BE2C (cell line): ENCODE measurements around the gene PATJ.
"Not testable (repeated sequence)": the region's sequence is repeated elsewhere in the genome, so short reads cannot be mapped to it uniquely, and the experiment has no call there.

ENCODE experiments used
- DNase-seq: peaks from one replicate; pipeline ENCODE4 v3.0.0-alpha.2; 2020
- H3K27me3 ChIP-seq: fragments of 250-450 bp; sonication (Bioruptor Pico); 2 replicates; pipeline ENCODE4 v1.5.1; 2020; ENCODE audit warnings: mild to moderate bottlenecking
- H3K36me3 ChIP-seq: fragments of 250-450 bp; sonication (Bioruptor Pico); 2 replicates; pipeline ENCODE4 v1.5.1; 2020; ENCODE audit warnings: mild to moderate bottlenecking
- H3K4me1 ChIP-seq: fragments of 250-450 bp; sonication (Bioruptor Pico); 2 replicates; pipeline ENCODE4 v1.5.1; 2020
- H3K4me3 ChIP-seq: 2 replicates; pipeline ENCODE4 v1.5.1; 2011; ENCODE audit warnings: low read depth, low read length
- H3K9me3 ChIP-seq: fragments of 250-450 bp; sonication (Bioruptor Pico); 2 replicates; pipeline ENCODE4 v1.5.1; 2020
- TF ChIP-seq, protein P1 (sequence below): IDR thresholded peaks from 2 replicates; pipeline ENCODE4 v1.5.1; 2012; ENCODE audit warnings: mild to moderate bottlenecking, low read depth, low read length

The PATJ gene

DNA sequence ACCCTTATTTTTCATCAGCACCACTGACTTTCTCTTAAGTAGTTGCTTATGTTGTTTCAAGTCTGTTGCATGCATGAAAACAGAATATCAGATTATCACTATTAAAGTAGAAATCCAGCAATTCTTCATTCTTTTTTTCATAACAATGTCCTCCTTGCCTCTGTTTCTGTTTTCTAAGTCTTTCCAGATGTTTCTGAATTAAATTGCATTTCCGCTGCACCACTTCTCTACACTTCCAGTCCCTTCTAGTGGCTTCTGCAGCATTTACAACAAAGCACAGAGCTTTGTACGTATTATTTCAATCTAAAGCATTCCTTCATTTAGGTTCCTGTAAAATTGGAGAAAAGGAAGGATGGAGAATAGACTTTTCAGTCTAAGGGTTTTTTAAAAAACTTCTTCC is 42.4 kb downstream of the PATJ start:
- Histone ChIP-seq H3K27me3 (no peaks in the 10 kb centered on the region), H3K4me1 (no peaks in the 10 kb centered on the region), H3K9me3 (no peaks in the 10 kb centered on the region), H3K36me3 (no peaks in the 10 kb centered on the region), H3K4me3 (no peak overlapping the region)
- TF ChIP-seq, protein P1, sequence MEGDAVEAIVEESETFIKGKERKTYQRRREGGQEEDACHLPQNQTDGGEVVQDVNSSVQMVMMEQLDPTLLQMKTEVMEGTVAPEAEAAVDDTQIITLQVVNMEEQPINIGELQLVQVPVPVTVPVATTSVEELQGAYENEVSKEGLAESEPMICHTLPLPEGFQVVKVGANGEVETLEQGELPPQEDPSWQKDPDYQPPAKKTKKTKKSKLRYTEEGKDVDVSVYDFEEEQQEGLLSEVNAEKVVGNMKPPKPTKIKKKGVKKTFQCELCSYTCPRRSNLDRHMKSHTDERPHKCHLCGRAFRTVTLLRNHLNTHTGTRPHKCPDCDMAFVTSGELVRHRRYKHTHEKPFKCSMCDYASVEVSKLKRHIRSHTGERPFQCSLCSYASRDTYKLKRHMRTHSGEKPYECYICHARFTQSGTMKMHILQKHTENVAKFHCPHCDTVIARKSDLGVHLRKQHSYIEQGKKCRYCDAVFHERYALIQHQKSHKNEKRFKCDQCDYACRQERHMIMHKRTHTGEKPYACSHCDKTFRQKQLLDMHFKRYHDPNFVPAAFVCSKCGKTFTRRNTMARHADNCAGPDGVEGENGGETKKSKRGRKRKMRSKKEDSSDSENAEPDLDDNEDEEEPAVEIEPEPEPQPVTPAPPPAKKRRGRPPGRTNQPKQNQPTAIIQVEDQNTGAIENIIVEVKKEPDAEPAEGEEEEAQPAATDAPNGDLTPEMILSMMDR = no peak
- no peak for DNase-seq

DNA sequence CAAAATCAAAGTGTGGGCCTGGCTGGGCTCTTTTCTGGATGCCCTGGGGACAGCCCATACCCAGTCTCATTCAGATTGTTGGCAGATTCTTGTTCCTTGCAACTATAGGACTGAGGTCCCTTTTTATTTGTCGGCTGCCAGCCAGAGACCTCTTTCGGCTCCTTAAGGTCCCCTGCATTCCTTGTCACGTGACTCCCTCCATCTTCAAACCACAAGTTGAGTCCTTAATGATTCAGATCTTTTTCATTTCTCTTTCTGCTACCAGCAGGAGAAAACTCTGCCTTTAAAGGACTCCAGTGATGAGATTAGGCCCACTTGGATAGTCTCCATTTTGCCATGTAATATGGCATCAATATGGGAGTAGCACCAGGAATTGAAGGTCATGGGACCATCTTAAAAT is 48.6 kb downstream of the PATJ start:
- Histone ChIP-seq H3K36me3 (no peaks in the 10 kb centered on the region), H3K9me3 (no peaks in the 10 kb centered on the region), H3K27me3 (no peaks in the 10 kb centered on the region), H3K4me3 (no peak overlapping the region), H3K4me1 (no peaks in the 10 kb centered on the region)
- TF ChIP-seq, protein P1 = no peak
- no peak for DNase-seq

DNA sequence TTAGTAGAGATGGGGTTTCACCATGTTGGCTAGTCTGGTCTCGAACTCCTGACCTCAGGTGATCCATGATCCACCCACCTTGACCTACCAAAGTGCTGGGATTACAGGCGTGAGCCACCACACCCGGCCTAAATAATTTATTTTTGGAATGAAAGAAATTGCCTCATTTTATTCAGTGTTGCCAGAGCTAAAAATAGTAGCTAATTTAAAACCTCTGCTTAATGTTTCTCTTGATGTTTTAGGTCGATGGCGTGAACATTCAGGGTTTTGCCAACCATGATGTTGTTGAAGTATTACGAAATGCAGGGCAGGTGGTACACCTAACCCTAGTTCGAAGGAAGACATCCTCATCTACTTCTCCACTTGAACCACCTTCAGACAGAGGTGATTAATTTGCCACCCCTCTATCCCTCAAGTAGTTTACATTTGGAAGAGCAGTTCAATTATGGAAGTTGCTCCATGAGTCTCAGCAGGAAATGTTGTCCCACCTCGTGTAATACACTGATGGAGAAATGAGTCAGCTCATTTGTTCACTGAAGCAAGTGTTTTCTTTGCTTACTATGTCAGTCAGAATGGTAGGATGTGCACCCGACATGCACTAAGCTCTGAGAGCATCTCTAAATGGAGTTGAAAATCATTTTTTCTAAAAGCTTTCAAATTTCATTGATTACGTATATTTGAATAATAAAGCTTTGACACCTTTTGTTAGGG is 54.9 kb downstream of the PATJ start:
- Histone ChIP-seq H3K4me3 (no peak overlapping the region), H3K4me1 (no peaks in the 10 kb centered on the region), H3K27me3 (no peaks in the 10 kb centered on the region), H3K36me3 (no peaks in the 10 kb centered on the region), H3K9me3 (no peaks in the 10 kb centered on the region)
- DNase-seq = no peak
- TF ChIP-seq, protein P1 = no peak

DNA sequence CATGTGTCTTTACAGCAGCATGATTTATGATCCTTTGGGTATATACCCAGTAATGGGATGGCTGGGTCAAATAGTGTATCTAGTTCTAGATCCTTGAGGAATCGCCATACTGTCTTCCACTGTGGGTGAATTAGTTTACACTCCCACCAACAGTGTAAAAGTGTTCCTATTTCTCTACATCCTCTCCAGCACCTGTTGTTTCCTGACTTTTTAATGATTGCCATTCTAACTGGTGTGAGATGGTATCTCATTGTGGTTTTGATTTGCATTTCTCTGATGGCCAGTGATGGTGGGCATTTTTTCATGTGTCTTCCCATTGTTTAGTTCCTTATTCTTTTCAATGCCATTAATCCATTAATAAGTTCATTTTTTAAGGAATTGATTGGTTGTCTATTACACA is 58.8 kb downstream of the PATJ start:
- not testable (repeated sequence) for H3K9me3 ChIP-seq, H3K4me1 ChIP-seq, H3K27me3 ChIP-seq, H3K36me3 ChIP-seq, DNase-seq, H3K4me3 ChIP-seq

DNA sequence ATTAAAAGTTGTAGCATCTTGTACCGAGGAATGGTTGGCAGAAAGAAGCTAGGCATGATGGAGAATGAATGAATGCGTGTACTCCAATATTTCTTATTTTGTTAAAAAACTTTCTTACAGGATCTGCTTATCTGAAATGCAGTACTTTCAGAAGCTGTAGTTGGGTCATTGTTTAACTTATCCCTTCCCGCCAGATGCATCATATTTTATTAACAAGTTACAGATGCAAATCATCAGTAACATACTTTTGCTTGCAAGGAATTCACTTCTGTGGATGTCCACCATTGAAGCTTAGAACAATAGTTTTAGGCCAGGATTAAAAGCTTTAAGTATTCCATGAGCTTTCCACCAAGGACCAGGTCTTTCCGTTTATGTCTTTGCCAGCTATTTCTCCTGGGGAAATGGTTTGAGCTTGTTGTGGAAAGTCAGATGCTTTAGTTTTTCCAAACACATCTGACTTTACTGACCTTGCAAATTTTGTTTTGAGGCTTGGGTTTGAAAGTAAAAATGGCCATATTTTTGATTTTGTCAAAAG is 65.4 kb downstream of the PATJ start:
- TF ChIP-seq, protein P1 = no peak
- Histone ChIP-seq H3K27me3 (no peaks in the 10 kb centered on the region), H3K4me3 (no peak overlapping the region), H3K4me1 (no peaks in the 10 kb centered on the region), H3K36me3 (no peaks in the 10 kb centered on the region), H3K9me3 (no peaks in the 10 kb centered on the region)
- no peak for DNase-seq

DNA sequence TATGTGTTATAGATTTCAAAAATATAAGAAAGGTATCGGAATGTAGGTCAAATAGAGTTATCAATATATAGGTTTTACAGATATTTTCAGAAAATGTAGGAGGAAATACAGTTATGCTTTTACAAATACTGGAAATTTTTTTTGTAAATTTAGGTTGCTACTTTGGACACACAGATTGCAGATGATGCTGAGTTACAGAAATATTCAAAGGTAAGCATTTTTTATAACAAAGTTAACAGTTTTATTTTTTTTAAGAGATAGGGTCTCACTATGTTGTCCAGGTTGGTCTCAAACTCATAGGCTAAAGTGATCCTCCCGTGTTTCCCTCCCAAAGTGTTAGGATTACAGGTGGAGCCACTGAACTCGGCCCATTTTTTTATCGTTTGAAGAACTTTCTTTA is 66.0 kb downstream of the PATJ start:
- TF ChIP-seq, protein P1 = no peak
- Histone ChIP-seq H3K9me3 (no peaks in the 10 kb centered on the region), H3K4me3 (no peak overlapping the region), H3K4me1 (no peaks in the 10 kb centered on the region), H3K27me3 (no peaks in the 10 kb centered on the region), H3K36me3 (no peaks in the 10 kb centered on the region)
- no peak for DNase-seq
